Tibial nerve (tissue), 4 donors: Measurements from ENCODE around the gene BRINP2. TPM values are rescaled to one million over a fixed set of nuclear protein-coding genes. Genes with fewer than 3 reads are reported as not detected.

Experiments
- DNase-seq, 2 donors: peaks; one replicate each; pipeline ENCODE4 v3.0.0-alpha.2; 2019; ENCODE audit warnings: low spot score in 2 of 2
- H3K27ac ChIP-seq, 4 donors: fragments of 200-600 bp; sonication (generic) in 3 of 4; one replicate each; pipeline ENCODE4 v1.5.1; 2017 to 2019; ENCODE audit warnings: mild to moderate bottlenecking in 1 of 4
- H3K27me3 ChIP-seq, 2 donors: fragments of 200-600 bp; sonication (generic) in 1 of 2; one replicate each; pipeline versions ENCODE4 v1.5.1 to v1.6.0; 2017 to 2019
- H3K36me3 ChIP-seq, 3 donors: fragments of 200-600 bp; sonication (generic); one replicate each; pipeline ENCODE4 v1.5.1; 2018 to 2019
- H3K4me1 ChIP-seq, 4 donors: fragments of 200-600 bp; sonication (generic) in 3 of 4; one replicate each; pipeline ENCODE4 v1.5.1; 2017 to 2019
- H3K4me3 ChIP-seq, 4 donors: fragments of 200-600 bp; sonication (generic) in 3 of 4; one replicate each; pipeline ENCODE4 v1.5.1; 2017 to 2019; ENCODE audit warnings: mild to moderate bottlenecking in 1 of 4, moderate library complexity in 1 of 4
- H3K9me3 ChIP-seq, 4 donors: fragments of 200-600 bp; sonication (generic) in 3 of 4; one replicate each; pipeline ENCODE4 v1.5.1; 2017 to 2019
- CTCF ChIP-seq, 5 experiments: fragments of 200-600 bp in 3 of 5; fragments of 450-650 bp in 2 of 5; sonication (generic) in 3 of 5; IDR thresholded peaks; one replicate each; pipeline ENCODE4 v1.5.1; 2016 to 2019; ENCODE audit warnings: antibody characterized with exemption in 5 of 5, mild to moderate bottlenecking in 3 of 5, moderate library complexity in 2 of 5
- EP300 ChIP-seq, 2 donors: sonication (generic); formaldehyde crosslinking; IDR thresholded peaks; one replicate each; pipeline ENCODE4 v1.6.1; 2017; ENCODE audit warnings: antibody characterized with exemption in 2 of 2, mild to moderate bottlenecking in 1 of 2
- POLR2A ChIP-seq, 2 donors: fragments of 450-650 bp; IDR thresholded peaks; one replicate each; pipeline ENCODE4 v1.6.1; 2017; ENCODE audit warnings: antibody characterized with exemption in 2 of 2, mild to moderate bottlenecking in 2 of 2, moderate library complexity in 2 of 2
- whole genome bisulfite sequencing, 2 donors: methylation state at CpG; one replicate each; pipeline ENCODE4 v1.1.5; 2018; 5-methylcytosine and 5-hydroxymethylcytosine counted together
- total RNA-seq, 4 donors: library from RNA; depleted of rRNA; stranded (reverse); fragments of >200 nt; gene quantifications; one replicate each; pipeline ENCODE4 v1.1.0, GENCODE V29; 2016

Gene BRINP2
- total RNA-seq, 4 donors from 2014 or later = not detected

- WGBS, 2 donors = 16 to 18% methylated on average over 8 of the region's 8 CpGs
- peaks cover 0 to 18% (median 5%) of the 10 kb centered on the region in 4 donors for H3K4me1 ChIP-seq
- TF ChIP-seq CTCF (IDR thresholded peaks at IDR 0.05) = no peak
- no peak for TF ChIP-seq EP300 (IDR thresholded peaks at IDR 0.05)
- DNase-seq = no peak
- no peak overlapping the region for H3K27ac ChIP-seq
- H3K27me3 ChIP-seq = peaks cover 0 to 63% of the 10 kb centered on the region in 2 donors
- peak overlapping the region; percentile 20 to 52 (median 28) for H3K4me3 ChIP-seq
- no peaks in the 10 kb centered on the region for H3K36me3 ChIP-seq
- no peaks in the 10 kb centered on the region for H3K9me3 ChIP-seq
These were observed 872 bp downstream of the BRINP2 start for GRCh38 chr1:177171536-177172123.

GRCh38 chr1:177172272-177172671, 1.5 kb downstream of the BRINP2 start:
- no peak overlapping the region for H3K4me3 ChIP-seq
- H3K36me3 ChIP-seq = no peaks in the 10 kb centered on the region
- no peaks in the 10 kb centered on the region for H3K9me3 ChIP-seq
- no peak for DNase-seq
- 64 to 68% methylated on average over 3 of the region's 3 CpGs for WGBS, 2 donors
- H3K4me1 ChIP-seq = peaks cover 0 to 18% (median 5%) of the 10 kb centered on the region in 4 donors
- peaks cover 0 to 56% of the 10 kb centered on the region in 2 donors for H3K27me3 ChIP-seq
- no peak overlapping the region for H3K27ac ChIP-seq
- no peak for TF ChIP-seq EP300 (IDR thresholded peaks at IDR 0.05)
- no peak for TF ChIP-seq CTCF (IDR thresholded peaks at IDR 0.05)
- TF ChIP-seq POLR2A (IDR thresholded peaks at IDR 0.05) = no peak

GRCh38 chr1:177172866-177173265, 2.1 kb downstream of the BRINP2 start:
- Histone ChIP-seq H3K9me3 (no peaks in the 10 kb centered on the region), H3K27me3 (peaks cover 0 to 52% of the 10 kb centered on the region in 2 donors), H3K36me3 (no peaks in the 10 kb centered on the region), H3K4me1 (peaks cover 0 to 18% (median 5%) of the 10 kb centered on the region in 4 donors), H3K4me3 (no peak overlapping the region), H3K27ac (no peak overlapping the region)
- 83% methylated on average over 3 of the region's 3 CpGs for WGBS, 2 donors
- no peak for DNase-seq
- TF ChIP-seq CTCF (IDR thresholded peaks at IDR 0.05) (no peak), POLR2A (IDR thresholded peaks at IDR 0.05) (no peak), EP300 (IDR thresholded peaks at IDR 0.05) (no peak)

GRCh38 chr1:177173976-177174375, 3.2 kb downstream of the BRINP2 start:
- H3K9me3 ChIP-seq = no peaks in the 10 kb centered on the region
- peaks cover 0 to 41% of the 10 kb centered on the region in 2 donors for H3K27me3 ChIP-seq

More at GRCh38 chr1:177173976-177174375, 3.2 kb downstream of the BRINP2 start:
- 79 to 84% methylated on average over 2 of the region's 2 CpGs for WGBS, 2 donors
- no peak overlapping the region for H3K4me3 ChIP-seq
- TF ChIP-seq POLR2A (IDR thresholded peaks at IDR 0.05) (no peak), CTCF (IDR thresholded peaks at IDR 0.05) (no peak)
- no peak for DNase-seq
- H3K4me1 ChIP-seq = peaks cover 0 to 18% (median 5%) of the 10 kb centered on the region in 4 donors
- no peaks in the 10 kb centered on the region for H3K36me3 ChIP-seq
- no peak overlapping the region for H3K27ac ChIP-seq
